ENCODE data around the gene ZNF592.

DNA sequence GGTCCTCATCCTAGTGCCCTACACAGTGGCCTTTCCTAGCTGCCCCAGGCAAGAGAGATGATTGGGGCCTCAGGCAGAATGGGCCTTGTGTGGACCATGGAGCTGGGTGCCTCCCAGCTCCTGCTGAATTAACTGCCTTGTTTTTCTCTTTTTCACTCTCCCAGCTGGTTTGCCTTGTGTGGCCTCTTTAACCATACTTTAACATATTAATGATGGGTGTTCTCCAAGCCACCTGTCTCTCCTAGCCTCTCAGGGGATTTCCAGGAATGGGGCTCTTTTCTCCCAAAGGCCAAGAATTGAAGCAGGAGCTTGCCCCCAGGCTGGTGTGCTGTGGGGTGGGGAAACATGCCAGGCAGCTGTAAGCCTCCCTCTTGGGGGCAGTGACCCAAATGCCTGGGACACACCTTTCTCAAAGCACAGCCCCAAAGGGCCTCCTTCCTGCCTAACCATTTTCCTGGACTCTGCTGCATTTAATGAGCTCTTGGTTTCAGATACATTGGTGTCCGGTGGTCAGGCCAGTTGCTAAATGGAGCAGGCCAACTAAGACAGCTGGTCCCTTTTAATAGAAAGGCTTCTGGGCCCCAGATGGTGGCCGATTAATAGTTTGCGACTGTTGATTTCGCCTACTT lies 74.4 kb downstream of the ZNF592 start:
- no peak for TF ChIP-seq EZH2 (IDR thresholded peaks at IDR 0.05)
- no peak for TF ChIP-seq FOXP2 (optimal IDR thresholded peaks at IDR 0.05; ENCODE audit: control extremely low read depth, extremely low read length, insufficient read depth)

Measured in SK-N-MC (cell line).